K562 (cell line): ENCODE results near the gene TBXA2R. TPM values are rescaled to one million over a fixed set of nuclear protein-coding genes. Genes with fewer than 3 reads are reported as not detected.

Experiments used
- BACH1 ChIP-seq: fragments of 200-800 bp; sonication (Bioruptor generic); IDR thresholded peaks from 2 replicates; pipeline ENCODE4 v1.6.1; 2016; ENCODE audit warnings: missing genetic modification characterization, missing compliant biosample characterization
- CGGBP1 ChIP-seq: fragments of 250-450 bp; sonication (Bioruptor Pico); IDR thresholded peaks from 2 replicates; pipeline ENCODE4 v1.9.0; 2021; ENCODE audit warnings: mild to moderate bottlenecking
- ELF2 ChIP-seq: fragments of 250-450 bp; sonication (Bioruptor Pico); IDR thresholded peaks from 2 replicates; pipeline ENCODE4 v1.5.0; 2021; ENCODE audit warnings: mild to moderate bottlenecking
- GATAD2A ChIP-seq: fragments of 450-650 bp; IDR thresholded peaks from 2 replicates; pipeline ENCODE4 v1.6.1; 2017
- HDGF ChIP-seq: fragments of 450-650 bp; IDR thresholded peaks from 2 replicates; pipeline ENCODE4 v1.6.1; 2016
- KLF13 ChIP-seq: fragments of 450-650 bp; IDR thresholded peaks from 2 replicates; pipeline ENCODE4 v1.6.1; 2016; ENCODE audit warnings: missing genetic modification characterization, low read depth, mild to moderate bottlenecking, missing compliant biosample characterization, moderate library complexity, borderline replicate concordance
- NFE2 ChIP-seq: IDR thresholded peaks from 2 replicates; pipeline ENCODE4 v1.6.1; 2014; ENCODE audit warnings: antibody characterized with exemption, low read depth
- SOX6 ChIP-seq: fragments of 450-650 bp; IDR thresholded peaks from 2 replicates; pipeline ENCODE4 v1.6.1; 2014; ENCODE audit warnings: mild to moderate bottlenecking
- SP1 ChIP-seq: sonication (generic); formaldehyde crosslinking; IDR thresholded peaks from 2 replicates; pipeline ENCODE4 v1.8.1; 2022; ENCODE audit warnings: mild to moderate bottlenecking, missing genetic modification reagents
- STAT5A ChIP-seq: IDR thresholded peaks from 2 replicates; pipeline ENCODE4 v1.6.1; 2012; ENCODE audit warnings: low read length, inconsistent platforms, borderline replicate concordance
- TBP ChIP-seq: optimal IDR thresholded peaks from 2 replicates; pipeline ENCODE3; 2011; ENCODE audit warnings: low read depth, low read length, improper control_type of control experiment
- ZKSCAN3 ChIP-seq: fragments of 250-450 bp; sonication (Bioruptor Pico); IDR thresholded peaks from 2 replicates; pipeline ENCODE4 v1.4.0; 2020
- ZNF24 ChIP-seq: fragments of 450-650 bp; IDR thresholded peaks from 2 replicates; pipeline ENCODE4 v1.6.1; 2016
- ZNF586 ChIP-seq: fragments of 450-650 bp; formaldehyde crosslinking; conservative IDR thresholded peaks from 2 replicates; pipeline ENCODE4 v1.4.0; 2020; ENCODE audit warnings: mild to moderate bottlenecking, moderate library complexity
- polyA plus RNA-seq, 8 experiments: library from polyadenylated mRNA; depleted of rRNA in 4 of 8; stranded (reverse) in 5 of 8; unstranded in 3 of 8; fragments of >200 nt; fragmentation: Nextera tagmentation in 2 of 8; fragmentation: Illumina TruSeq in 1 of 8; extraction: Ambion mirVana in 2 of 8; extraction: Trizol in 1 of 8; gene quantifications; 2 replicates each; pipeline versions ENCODE4 v1.2.1 to v1.2.3, GENCODE V29; 2011 to 2014; ENCODE audit warnings: inconsistent platforms in 1 of 8, missing spikeins in 1 of 8
- total RNA-seq, 7 experiments: library from RNA; depleted of rRNA in 6 of 7; stranded (reverse); fragments of >200 nt in 6 of 7; fragmentation: Illumina TruSeq in 2 of 7; extraction: Trizol in 2 of 7; gene quantifications; 2 replicates each; pipeline versions ENCODE4 v1.2.1 to v1.2.3, GENCODE V29; 2011 to 2021; ENCODE audit warnings: low replicate concordance in 1 of 7
- TF ChIP-seq, protein P1 (sequence below), 2 experiments: fragments of 450-650 bp; IDR thresholded peaks; 2 replicates each; pipeline ENCODE4 v1.6.1; 2018; ENCODE audit warnings: mild to moderate bottlenecking in 2 of 2, low read depth in 1 of 2; ENCODE audit not compliant: partially characterized antibody in 2 of 2
- TF ChIP-seq, protein P2 (sequence below), 2 experiments: fragments of 450-650 bp; formaldehyde crosslinking in 1 of 2; IDR thresholded peaks; 2 replicates each; pipeline versions ENCODE4 v1.4.0 to v1.6.1; 2014 to 2020; ENCODE audit warnings: mild to moderate bottlenecking in 2 of 2, borderline replicate concordance in 1 of 2, low read depth in 1 of 2

The TBXA2R gene
- total and polyA plus RNA-seq, 9 of the 15 experiments (the other 6 are each of a cell fraction or from before 2014, with no cell fraction given), result 1.5 to 24.0 (median 2.8) TPM

DNA sequence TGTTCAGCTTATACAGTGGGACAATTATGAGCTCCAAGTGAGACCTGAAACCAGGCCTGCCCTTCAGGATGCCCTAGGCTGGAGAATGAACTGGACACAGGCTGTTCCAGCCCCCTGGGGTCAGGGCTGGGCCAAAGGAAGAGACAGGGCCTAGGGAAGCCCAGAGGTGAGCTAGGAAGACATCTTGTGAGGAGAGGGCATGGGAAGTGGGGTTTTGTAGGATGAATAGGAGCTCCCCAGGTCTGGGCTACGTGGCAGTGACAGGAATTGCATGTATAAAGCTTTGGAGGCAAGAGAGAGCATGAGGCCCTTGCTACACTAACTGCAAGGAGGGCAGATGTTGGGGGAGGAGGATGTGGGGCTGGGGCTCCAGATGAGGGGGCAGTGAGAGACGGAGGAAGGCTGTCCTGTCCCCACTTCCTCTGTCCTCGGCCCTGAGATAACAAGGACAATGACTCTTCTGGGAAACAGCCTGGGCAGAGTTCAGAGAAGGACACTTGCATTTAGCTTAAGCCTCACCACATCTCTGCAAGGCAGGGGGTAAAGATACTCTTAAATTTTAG is 1.5 kb upstream of the TBXA2R start (continued):
- TF ChIP-seq HDGF (peak; percentile 99), STAT5A (peak; percentile 35; the same call in 1 of the 2 replicates), GATAD2A (peak; percentile 51; the same call in 1 of the 2 replicates), KLF13 (tag) (no peak), CGGBP1 (CRISPR knock-in tag) (no peak), ZNF586 (CRISPR knock-in tag) (no peak), NFE2 (0 out of 2 replicates have a peak, but pooled peaks have one; percentile 18), BACH1 (tag) (0 out of 2 replicates have a peak, but pooled peaks have one; percentile 43), ZKSCAN3 (CRISPR knock-in tag) (no peak), SOX6 (peak; percentile 86), TBP (peak; percentile 13), SP1 (no peak), ELF2 (CRISPR knock-in tag) (no peak), ZNF24 (no peak)
- TF ChIP-seq, protein P1, sequence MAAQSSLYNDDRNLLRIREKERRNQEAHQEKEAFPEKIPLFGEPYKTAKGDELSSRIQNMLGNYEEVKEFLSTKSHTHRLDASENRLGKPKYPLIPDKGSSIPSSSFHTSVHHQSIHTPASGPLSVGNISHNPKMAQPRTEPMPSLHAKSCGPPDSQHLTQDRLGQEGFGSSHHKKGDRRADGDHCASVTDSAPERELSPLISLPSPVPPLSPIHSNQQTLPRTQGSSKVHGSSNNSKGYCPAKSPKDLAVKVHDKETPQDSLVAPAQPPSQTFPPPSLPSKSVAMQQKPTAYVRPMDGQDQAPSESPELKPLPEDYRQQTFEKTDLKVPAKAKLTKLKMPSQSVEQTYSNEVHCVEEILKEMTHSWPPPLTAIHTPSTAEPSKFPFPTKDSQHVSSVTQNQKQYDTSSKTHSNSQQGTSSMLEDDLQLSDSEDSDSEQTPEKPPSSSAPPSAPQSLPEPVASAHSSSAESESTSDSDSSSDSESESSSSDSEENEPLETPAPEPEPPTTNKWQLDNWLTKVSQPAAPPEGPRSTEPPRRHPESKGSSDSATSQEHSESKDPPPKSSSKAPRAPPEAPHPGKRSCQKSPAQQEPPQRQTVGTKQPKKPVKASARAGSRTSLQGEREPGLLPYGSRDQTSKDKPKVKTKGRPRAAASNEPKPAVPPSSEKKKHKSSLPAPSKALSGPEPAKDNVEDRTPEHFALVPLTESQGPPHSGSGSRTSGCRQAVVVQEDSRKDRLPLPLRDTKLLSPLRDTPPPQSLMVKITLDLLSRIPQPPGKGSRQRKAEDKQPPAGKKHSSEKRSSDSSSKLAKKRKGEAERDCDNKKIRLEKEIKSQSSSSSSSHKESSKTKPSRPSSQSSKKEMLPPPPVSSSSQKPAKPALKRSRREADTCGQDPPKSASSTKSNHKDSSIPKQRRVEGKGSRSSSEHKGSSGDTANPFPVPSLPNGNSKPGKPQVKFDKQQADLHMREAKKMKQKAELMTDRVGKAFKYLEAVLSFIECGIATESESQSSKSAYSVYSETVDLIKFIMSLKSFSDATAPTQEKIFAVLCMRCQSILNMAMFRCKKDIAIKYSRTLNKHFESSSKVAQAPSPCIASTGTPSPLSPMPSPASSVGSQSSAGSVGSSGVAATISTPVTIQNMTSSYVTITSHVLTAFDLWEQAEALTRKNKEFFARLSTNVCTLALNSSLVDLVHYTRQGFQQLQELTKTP (IDR thresholded peaks at IDR 0.05; ENCODE audit: low read depth in 1 of 2, partially characterized antibody in 2 of 2), result peak in 1 of 2 experiments; percentile 13
- TF ChIP-seq, protein P2, sequence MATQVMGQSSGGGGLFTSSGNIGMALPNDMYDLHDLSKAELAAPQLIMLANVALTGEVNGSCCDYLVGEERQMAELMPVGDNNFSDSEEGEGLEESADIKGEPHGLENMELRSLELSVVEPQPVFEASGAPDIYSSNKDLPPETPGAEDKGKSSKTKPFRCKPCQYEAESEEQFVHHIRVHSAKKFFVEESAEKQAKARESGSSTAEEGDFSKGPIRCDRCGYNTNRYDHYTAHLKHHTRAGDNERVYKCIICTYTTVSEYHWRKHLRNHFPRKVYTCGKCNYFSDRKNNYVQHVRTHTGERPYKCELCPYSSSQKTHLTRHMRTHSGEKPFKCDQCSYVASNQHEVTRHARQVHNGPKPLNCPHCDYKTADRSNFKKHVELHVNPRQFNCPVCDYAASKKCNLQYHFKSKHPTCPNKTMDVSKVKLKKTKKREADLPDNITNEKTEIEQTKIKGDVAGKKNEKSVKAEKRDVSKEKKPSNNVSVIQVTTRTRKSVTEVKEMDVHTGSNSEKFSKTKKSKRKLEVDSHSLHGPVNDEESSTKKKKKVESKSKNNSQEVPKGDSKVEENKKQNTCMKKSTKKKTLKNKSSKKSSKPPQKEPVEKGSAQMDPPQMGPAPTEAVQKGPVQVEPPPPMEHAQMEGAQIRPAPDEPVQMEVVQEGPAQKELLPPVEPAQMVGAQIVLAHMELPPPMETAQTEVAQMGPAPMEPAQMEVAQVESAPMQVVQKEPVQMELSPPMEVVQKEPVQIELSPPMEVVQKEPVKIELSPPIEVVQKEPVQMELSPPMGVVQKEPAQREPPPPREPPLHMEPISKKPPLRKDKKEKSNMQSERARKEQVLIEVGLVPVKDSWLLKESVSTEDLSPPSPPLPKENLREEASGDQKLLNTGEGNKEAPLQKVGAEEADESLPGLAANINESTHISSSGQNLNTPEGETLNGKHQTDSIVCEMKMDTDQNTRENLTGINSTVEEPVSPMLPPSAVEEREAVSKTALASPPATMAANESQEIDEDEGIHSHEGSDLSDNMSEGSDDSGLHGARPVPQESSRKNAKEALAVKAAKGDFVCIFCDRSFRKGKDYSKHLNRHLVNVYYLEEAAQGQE (IDR thresholded peaks at IDR 0.05; ENCODE audit: borderline replicate concordance), result no peak
- TF ChIP-seq, protein P2 (CRISPR knock-in tag; IDR thresholded peaks at IDR 0.05; ENCODE audit: low read depth), result 0 out of 2 replicates have a peak, but pooled peaks have one; percentile 21
